ENCODE data around the gene RTP3. TPM values are rescaled to one million over a fixed set of nuclear protein-coding genes. Genes with fewer than 3 reads are reported as not detected.

Gene RTP3
- total and polyA plus RNA-seq, 2 of the 8 experiments (the other 6 are each of a cell fraction or from before 2014, with no cell fraction given) = 0.08 TPM; not detected in 1

- no peak overlapping the region for H3K23ac ChIP-seq (ENCODE audit: insufficient read length)
- no peak overlapping the region for H2AK5ac ChIP-seq (ENCODE audit: low read depth, low read length)
- no peak overlapping the region for H3K4me3 ChIP-seq (ENCODE audit: extremely low read depth in 1 of 4, insufficient read depth in 2 of 4, low read depth in 3 of 4, low read length in 4 of 4)
- H2BK12ac ChIP-seq (ENCODE audit: low read depth, low read length) = no peak overlapping the region
- no peak overlapping the region for H2BK15ac ChIP-seq (ENCODE audit: low read length)
- no peaks in the 10 kb centered on the region for H3K9me3 ChIP-seq (ENCODE audit: insufficient read depth in 2 of 2, low read depth in 1 of 2, low read length in 1 of 2)
- 89% methylated on average over 3 of the region's 3 CpGs; no CpG with 5 or more reads in 1 of the 2 experiments for WGBS, 2 experiments (ENCODE audit: extremely low coverage in 1 of 2, insufficient coverage in 1 of 2, insufficient read length in 1 of 2, insufficient replicate concordance in 2 of 2, low coverage in 1 of 2, low lambda C conversion rate in 2 of 2, missing lambda C conversion rate in 1 of 2)
- CTCF ChIA-PET (ENCODE audit: partially characterized antibody) = interaction anchor here (1.1 to 1.9 kb wide), 4 partner anchors 10 to 52 kb away, joined by 3 to 6 read pairs (median 4); no protein-coding TSS in a partner anchor
- no peak overlapping the region for H3K56ac ChIP-seq (replicated peaks; ENCODE audit: insufficient read length, low read depth, low read length)
- no peak overlapping the region for H4K91ac ChIP-seq (replicated peaks; ENCODE audit: insufficient read length, low read length)
- no peaks in the 10 kb centered on the region for H3K36me3 ChIP-seq (ENCODE audit: control insufficient read depth in 2 of 4, insufficient read depth in 4 of 4, low read length in 3 of 4)
- H3K18ac ChIP-seq (ENCODE audit: extremely low read depth, low read length) = no peak overlapping the region
- no peak overlapping the region for H3K9ac ChIP-seq (replicated peaks in 1 of 4; ENCODE audit: extremely low read depth in 1 of 4, low read depth in 3 of 4, low read length in 3 of 4)
- H2AFZ ChIP-seq (ENCODE audit: low read length) = no peak overlapping the region
- FAIRE-seq (no peak), DNase-seq (ENCODE audit: low read depth in 1 of 2, low spot score in 2 of 2) (peak in 1 of 2 experiments; percentile 38)
- POLR2A ChIA-PET (ENCODE audit: partially characterized antibody) = interaction anchor here (1.1 to 1.4 kb wide), 4 partner anchors 14 to 73 kb away, joined by 3 to 4 read pairs (median 4); no protein-coding TSS in a partner anchor
- H4K8ac ChIP-seq (ENCODE audit: extremely low read depth, insufficient read depth, low read length) = no peak overlapping the region; the same call in 1 of the 2 replicates
- H3K79me1 ChIP-seq (ENCODE audit: low read depth, low read length) = no peaks in the 10 kb centered on the region
- no peaks in the 10 kb centered on the region for H4K20me1 ChIP-seq (replicated peaks in 1 of 2; ENCODE audit: control insufficient read depth in 1 of 2, insufficient read depth in 2 of 2, low read length in 2 of 2)
- H2BK120ac ChIP-seq (replicated peaks; ENCODE audit: low read depth, low read length) = no peak overlapping the region
- no peak overlapping the region for H3K4me2 ChIP-seq (ENCODE audit: insufficient read depth in 1 of 2, low read depth in 2 of 2, low read length in 2 of 2)
- no peak for TF ChIP-seq BACH1 (IDR thresholded peaks at IDR 0.05; ENCODE audit: low read length)
- no peak for TF ChIP-seq NANOG (IDR thresholded peaks at IDR 0.05; ENCODE audit: insufficient read depth, low read depth, low read length, poor library complexity, severe bottlenecking)
- TF ChIP-seq, protein P1, sequence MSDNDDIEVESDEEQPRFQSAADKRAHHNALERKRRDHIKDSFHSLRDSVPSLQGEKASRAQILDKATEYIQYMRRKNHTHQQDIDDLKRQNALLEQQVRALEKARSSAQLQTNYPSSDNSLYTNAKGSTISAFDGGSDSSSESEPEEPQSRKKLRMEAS (IDR thresholded peaks at IDR 0.05) = peak; percentile 93
- peak; percentile 94 for TF ChIP-seq E2F6 (IDR thresholded peaks at IDR 0.05)
- no peak overlapping the region for H3K14ac ChIP-seq (ENCODE audit: insufficient read length)
- H2BK5ac ChIP-seq (ENCODE audit: low read depth, low read length) = no peak overlapping the region
- no peak overlapping the region for H3K27ac ChIP-seq (ENCODE audit: low read depth, low read length)
- H4K5ac ChIP-seq (ENCODE audit: insufficient read length, low read depth, low read length) = no peak overlapping the region
- peak overlapping the region; percentile 15; the same call in 1 of the 2 replicates for H2BK20ac ChIP-seq (ENCODE audit: low read length)
- H3K79me2 ChIP-seq (ENCODE audit: control insufficient read depth in 1 of 2, insufficient read depth in 2 of 2, low read length in 2 of 2) = no peaks in the 10 kb centered on the region
- H3K4ac ChIP-seq (replicated peaks; ENCODE audit: insufficient read length, low read depth, low read length) = peak overlapping the region; percentile 57
- no peaks in the 10 kb centered on the region for H3K23me2 ChIP-seq (ENCODE audit: low read depth, low read length)
- peaks cover 5 to 17% (median 9%) of the 10 kb centered on the region in 4 experiments for H3K4me1 ChIP-seq (replicated peaks in 1 of 4; ENCODE audit: control insufficient read depth in 3 of 4, insufficient read depth in 4 of 4, low read length in 3 of 4)
- H3K27me3 ChIP-seq (replicated peaks in 1 of 4; ENCODE audit: control insufficient read depth in 3 of 4, extremely low read depth in 1 of 4, insufficient read depth in 3 of 4, low read length in 3 of 4) = no peaks in the 10 kb centered on the region; a peak in 2 of 7 replicates
These were observed 8.8 kb downstream of the RTP3 start for GRCh38 chr3:46506526-46506925.
